ACC112 (cell line): ENCODE data around the gene SPEF1.
"Not testable (repeated sequence)": the region's sequence is repeated elsewhere in the genome, so short reads cannot be mapped to it uniquely, and the experiment has no call there.

ENCODE experiments used
- H2AFZ ChIP-seq: fragments of 200-600 bp; sonication (generic); one replicate; pipeline ENCODE4 v1.6.0; 2017; ENCODE audit warnings: antibody characterized with exemption, low read length; ENCODE audit not compliant: unreplicated experiment
- H3K27ac ChIP-seq: fragments of 200-600 bp; sonication (generic); 2 replicates; pipeline ENCODE4 v1.5.1; 2014; ENCODE audit warnings: low read depth, mild to moderate bottlenecking, antibody characterized with exemption, low read length, moderate library complexity
- H3K27me3 ChIP-seq: fragments of 200-600 bp; sonication (generic); 2 replicates; pipeline ENCODE4 v1.6.1; 2014; ENCODE audit warnings: mild to moderate bottlenecking, antibody characterized with exemption, low read length, moderate library complexity, mixed read lengths; ENCODE audit not compliant: insufficient read depth
- H3K36me3 ChIP-seq: fragments of 200-600 bp; sonication (generic); 2 replicates; pipeline ENCODE4 v1.6.1; 2016; ENCODE audit warnings: mild to moderate bottlenecking, antibody characterized with exemption, low read length, moderate library complexity, mixed read lengths; ENCODE audit not compliant: insufficient read depth
- H3K4me1 ChIP-seq: fragments of 200-600 bp; sonication (generic); one replicate; pipeline ENCODE4 v1.6.1; 2016; ENCODE audit warnings: low read length, mixed read lengths; ENCODE audit not compliant: insufficient read depth, unreplicated experiment, control insufficient read depth
- H3K4me3 ChIP-seq: fragments of 200-600 bp; sonication (generic); 2 replicates; pipeline ENCODE4 v1.5.1; 2014; ENCODE audit warnings: mild to moderate bottlenecking, low read depth, low read length
- H3K79me2 ChIP-seq: fragments of 200-600 bp; sonication (generic); one replicate; pipeline ENCODE4 v1.6.0; 2016; ENCODE audit warnings: low read length; ENCODE audit not compliant: control insufficient read depth, unreplicated experiment, insufficient read depth

SPEF1 gene, protein sequence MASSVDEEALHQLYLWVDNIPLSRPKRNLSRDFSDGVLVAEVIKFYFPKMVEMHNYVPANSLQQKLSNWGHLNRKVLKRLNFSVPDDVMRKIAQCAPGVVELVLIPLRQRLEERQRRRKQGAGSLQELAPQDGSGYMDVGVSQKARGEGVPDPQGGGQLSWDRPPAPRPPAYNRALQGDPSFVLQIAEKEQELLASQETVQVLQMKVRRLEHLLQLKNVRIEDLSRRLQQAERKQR

GRCh38 chr20:3781153-3781910, at the start of gene SPEF1:
Gene SPEF1 (minus strand): TSS chr20:3781448. CDS start chr20:3781287, 161 bp downstream.
- no peak within 1 kb of the TSS for H3K27ac ChIP-seq
- peak within 1 kb of the TSS; percentile 72 for H3K4me3 ChIP-seq
- H2AFZ ChIP-seq: no peak within 1 kb of the TSS
- H3K4me1 ChIP-seq: peaks cover 17% of the 10 kb centered on the region
- peaks cover 32% of the 10 kb centered on the region for H3K79me2 ChIP-seq
- H3K27me3 ChIP-seq: 0 out of 2 replicates have a peak, but pooled peaks cover 10% of the 10 kb centered on the region
- H3K36me3 ChIP-seq: peaks cover 2% of the 10 kb centered on the region; the same call in 1 of the 2 replicates

DNA sequence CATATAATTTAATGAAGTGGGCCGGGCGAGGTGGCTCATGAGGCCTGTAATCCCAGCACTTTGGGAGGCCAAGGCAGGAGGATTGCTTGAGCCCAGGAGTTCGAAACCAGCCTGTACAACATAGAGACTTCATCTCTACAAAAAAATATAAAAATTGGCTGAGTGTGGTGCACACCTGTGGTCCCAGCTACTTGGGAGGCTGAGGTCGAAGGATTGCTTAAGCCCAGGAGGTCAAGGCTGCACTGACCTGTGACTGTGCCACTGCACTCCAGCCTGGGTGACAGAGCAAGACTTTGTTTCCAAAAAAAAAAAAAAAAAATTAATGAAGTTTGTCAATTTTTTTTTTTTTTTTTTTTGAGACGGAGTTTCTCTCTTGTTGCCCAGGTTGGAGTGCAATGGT, 48.6 kb upstream of the SPEF1 start:
- H3K4me1 ChIP-seq, H3K36me3 ChIP-seq, H3K27me3 ChIP-seq, H2AFZ ChIP-seq, H3K79me2 ChIP-seq, H3K27ac ChIP-seq, H3K4me3 ChIP-seq: not testable (repeated sequence)

DNA sequence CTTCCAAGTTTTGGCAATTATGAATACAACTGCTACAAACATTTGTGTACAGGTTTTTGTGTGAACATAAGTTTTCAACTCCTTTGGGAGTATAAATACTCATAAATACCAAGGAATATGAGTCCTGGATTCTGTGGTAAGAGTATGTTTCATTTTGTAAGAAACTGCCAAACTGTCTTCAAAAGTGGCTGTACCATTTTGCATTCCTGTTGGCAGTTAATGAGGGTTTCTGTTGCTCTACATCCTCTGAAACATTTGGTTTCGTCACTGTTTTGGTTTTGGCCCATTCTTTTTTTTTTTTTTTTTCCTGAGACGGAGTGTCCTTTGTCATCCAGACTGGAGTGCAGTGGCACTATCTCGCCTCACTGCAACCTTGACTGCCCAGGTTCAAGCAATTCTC, 47.5 kb upstream of the SPEF1 start:
- Histone ChIP-seq H3K4me3 (no peak overlapping the region), H3K4me1 (no peaks in the 10 kb centered on the region), H2AFZ (no peak overlapping the region), H3K27me3 (no peaks in the 10 kb centered on the region), H3K27ac (no peak overlapping the region), H3K36me3 (no peaks in the 10 kb centered on the region), H3K79me2 (no peaks in the 10 kb centered on the region)

DNA sequence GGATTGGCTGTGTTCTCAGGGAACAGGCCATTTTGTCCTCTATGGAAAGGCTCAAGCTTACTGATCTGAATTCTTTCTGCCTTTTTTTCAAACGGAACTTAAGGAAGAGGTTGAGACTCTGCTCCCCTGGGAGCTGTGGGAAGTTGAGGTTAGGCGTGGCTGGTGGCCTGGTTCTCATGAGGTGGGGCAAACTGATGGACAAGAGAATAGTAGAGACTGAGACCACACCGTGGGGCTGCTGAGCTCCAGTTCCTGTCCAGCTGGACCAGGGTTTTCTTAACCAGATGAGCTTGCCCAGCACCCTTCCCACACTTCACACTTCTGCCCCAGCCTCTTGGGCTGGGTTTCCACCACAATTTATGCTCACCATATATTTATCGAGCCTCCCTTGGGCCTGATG, 45.2 kb upstream of the SPEF1 start:
- H3K79me2 ChIP-seq: peaks cover 4% of the 10 kb centered on the region
- H3K36me3 ChIP-seq: peaks cover 6% of the 10 kb centered on the region; the same call in 1 of the 2 replicates
- no peak overlapping the region for H2AFZ ChIP-seq
- H3K4me1 ChIP-seq: peaks cover 3% of the 10 kb centered on the region
- H3K27ac ChIP-seq: no peak overlapping the region
- H3K4me3 ChIP-seq: no peak overlapping the region
- no peaks in the 10 kb centered on the region for H3K27me3 ChIP-seq

DNA sequence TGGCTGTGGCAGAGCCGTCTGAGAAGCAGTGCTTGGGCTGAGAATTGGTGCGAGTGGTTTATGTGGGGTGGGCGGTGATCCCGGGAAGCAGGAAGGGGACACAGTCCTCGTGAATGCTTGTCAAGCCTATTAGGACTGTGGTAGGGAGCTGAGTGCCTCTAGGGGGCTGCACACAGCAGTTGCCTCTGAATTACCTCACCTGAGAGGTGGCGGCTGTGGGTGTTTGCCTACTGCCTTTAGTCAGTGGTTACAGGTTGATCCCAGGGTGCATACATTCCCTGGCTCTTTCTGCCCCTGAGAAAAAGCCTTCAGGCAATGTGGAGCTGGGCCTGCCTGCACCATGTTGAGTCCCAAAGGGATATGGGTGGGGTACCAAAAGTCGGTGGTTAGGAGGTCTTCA, 44.3 kb upstream of the SPEF1 start:
- Histone ChIP-seq H3K4me3 (no peak overlapping the region), H2AFZ (no peak overlapping the region), H3K79me2 (peaks cover 4% of the 10 kb centered on the region), H3K4me1 (peaks cover 4% of the 10 kb centered on the region), H3K36me3 (peaks cover 6% of the 10 kb centered on the region; the same call in 1 of the 2 replicates), H3K27ac (no peak overlapping the region), H3K27me3 (no peaks in the 10 kb centered on the region)

DNA sequence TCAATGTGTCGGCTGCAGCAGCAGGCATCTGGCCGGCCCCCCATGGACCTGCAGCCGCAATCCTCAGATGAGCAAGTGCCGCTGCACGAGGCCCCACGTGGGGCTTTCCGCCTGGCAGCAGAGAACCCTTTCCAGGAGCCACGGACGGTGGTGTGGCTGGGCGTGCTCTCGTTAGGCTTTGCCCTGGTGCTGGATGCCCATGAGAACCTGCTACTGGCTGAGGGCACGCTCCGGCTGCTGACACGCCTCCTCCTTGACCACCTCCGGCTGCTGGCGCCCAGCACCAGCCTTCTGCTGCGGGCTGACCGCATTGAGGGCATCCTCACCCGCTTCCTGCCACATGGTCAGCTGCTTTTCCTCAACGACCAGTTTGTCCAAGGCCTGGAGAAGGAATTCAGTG, 42.6 kb upstream of the SPEF1 start:
- Histone ChIP-seq H3K27me3 (no peaks in the 10 kb centered on the region), H3K79me2 (peaks cover 4% of the 10 kb centered on the region), H3K4me1 (peaks cover 11% of the 10 kb centered on the region), H3K4me3 (no peak overlapping the region), H3K27ac (no peak overlapping the region), H2AFZ (no peak overlapping the region), H3K36me3 (peaks cover 6% of the 10 kb centered on the region; the same call in 1 of the 2 replicates)

DNA sequence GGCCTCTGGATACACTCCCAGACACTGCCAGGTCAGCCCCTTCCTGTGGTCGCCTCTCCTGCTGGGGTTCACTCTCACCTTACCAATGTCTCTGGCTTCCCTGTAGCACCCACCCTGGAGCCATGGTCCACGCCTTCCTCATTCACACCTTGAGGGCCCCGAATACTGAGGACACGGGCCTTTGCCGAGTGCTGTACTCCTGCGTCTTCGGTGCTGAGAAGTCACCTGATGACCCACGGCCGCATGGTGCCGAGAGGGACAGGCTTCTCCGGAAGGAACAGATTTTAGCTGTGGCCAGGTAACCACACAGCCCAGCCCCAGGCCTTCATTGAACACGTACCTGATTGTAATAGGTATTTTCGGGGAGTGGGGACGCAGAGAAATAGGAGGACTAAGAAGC, 40.7 kb upstream of the SPEF1 start:
- Histone ChIP-seq H3K4me3 (no peak overlapping the region; the same call in 1 of the 2 replicates), H3K4me1 (peaks cover 18% of the 10 kb centered on the region), H3K79me2 (peaks cover 4% of the 10 kb centered on the region), H3K27ac (no peak overlapping the region), H2AFZ (no peak overlapping the region), H3K27me3 (no peaks in the 10 kb centered on the region), H3K36me3 (peaks cover 6% of the 10 kb centered on the region; the same call in 1 of the 2 replicates)

- Histone ChIP-seq H2AFZ (peak overlapping the region; percentile 89), H3K4me3 (peak overlapping the region; percentile 81), H3K36me3 (peaks cover 6% of the 10 kb centered on the region; the same call in 1 of the 2 replicates), H3K4me1 (peaks cover 18% of the 10 kb centered on the region), H3K79me2 (peaks cover 4% of the 10 kb centered on the region), H3K27me3 (no peaks in the 10 kb centered on the region), H3K27ac (peak overlapping the region; percentile 89)
Observed at GRCh38 chr20:3820901-3821727, 39.9 kb upstream of the SPEF1 start.

- Histone ChIP-seq H3K4me1 (peaks cover 18% of the 10 kb centered on the region), H3K4me3 (peak within 1 kb of the TSS; percentile 81), H3K27me3 (no peaks in the 10 kb centered on the region), H3K36me3 (peaks cover 6% of the 10 kb centered on the region; the same call in 1 of the 2 replicates), H3K27ac (peak within 1 kb of the TSS; percentile 89), H2AFZ (peak within 1 kb of the TSS; percentile 89), H3K79me2 (peaks cover 4% of the 10 kb centered on the region)
Observed at GRCh38 chr20:3820048-3820900, 39.0 kb upstream of the SPEF1 start, which contains the start of gene AP5S1. Gene AP5S1 (plus strand): TSS chr20:3820547. CDS start chr20:3822118, 1,571 bp downstream.
